IMR-90 (cell line): ENCODE measurements around the gene RTEL1. TPM values are rescaled to one million over a fixed set of nuclear protein-coding genes. Genes with fewer than 3 reads are reported as not detected.

Source experiments
- ATAC-seq: fragments of 200-7000 bp; cut with Tn5 transposase; 2 replicates; pipeline ENCODE4 v1.9.1; 2020; ENCODE audit warnings: low read depth, mild to moderate bottlenecking, moderate library complexity
- BruUV-seq: library from RNA; stranded (reverse); fragments of 400-500 nt; replicated peaks from 2 replicates; lab custom pipeline; 2021; lab: Mats Ljungman, UMichigan
- CTCF ChIA-PET: fragments of 300-600 bp; formaldehyde crosslinking; extraction: SDS; loops from one replicate; lab custom pipeline; 2021; ENCODE audit warnings: antibody characterized with exemption; lab: Yijun Ruan, JAX
- POLR2A ChIA-PET: fragments of 300-600 bp; sonication (Branson Sonifier 250); formaldehyde crosslinking; loops from one replicate; lab custom pipeline; 2022; ENCODE audit warnings: antibody characterized with exemption; ENCODE audit not compliant: unreplicated experiment; lab: Charles Lee
- DNase-seq: peaks from one replicate; pipeline ENCODE4 v3.0.0; 2013
- H2AFZ ChIP-seq: replicated peaks from 2 replicates; pipeline ENCODE3; 2013; ENCODE audit warnings: low read length, mild to moderate bottlenecking; ENCODE audit not compliant: poor library complexity
- H2AK5ac ChIP-seq: 2 replicates; pipeline ENCODE4 v1.6.1; 2013; ENCODE audit warnings: low read depth, low read length, inconsistent platforms
- H2AK9ac ChIP-seq: replicated peaks from 2 replicates; pipeline ENCODE3; 2013; ENCODE audit warnings: mild to moderate bottlenecking, low read depth, low read length, moderate library complexity; ENCODE audit not compliant: poor library complexity
- H2BK120ac ChIP-seq: 2 replicates; pipeline ENCODE4 v1.6.1; 2013; ENCODE audit warnings: low read depth, low read length, inconsistent platforms
- H2BK15ac ChIP-seq: 3 replicates; pipeline ENCODE4 v1.6.1; 2013; ENCODE audit warnings: low read depth, low read length, inconsistent platforms
- H2BK20ac ChIP-seq: 2 replicates; pipeline ENCODE4 v1.6.1; 2013; ENCODE audit warnings: low read depth, mild to moderate bottlenecking, inconsistent platforms, low read length, moderate library complexity
- H2BK5ac ChIP-seq: 2 replicates; pipeline ENCODE4 v1.6.1; 2013; ENCODE audit warnings: mild to moderate bottlenecking, low read depth, low read length, inconsistent platforms; ENCODE audit not compliant: poor library complexity, severe bottlenecking
- H3K14ac ChIP-seq: replicated peaks from 2 replicates; pipeline ENCODE4 v1.6.1; 2013; ENCODE audit warnings: low read depth, low read length, inconsistent platforms
- H3K18ac ChIP-seq: 2 replicates; pipeline ENCODE4 v1.6.1; 2013; ENCODE audit warnings: low read depth, low read length, control low read depth
- H3K23ac ChIP-seq: 2 replicates; pipeline ENCODE4 v1.6.1; 2013; ENCODE audit warnings: low read depth, low read length, inconsistent platforms
- H3K27ac ChIP-seq: 2 replicates; pipeline ENCODE4 v1.5.1; 2013; ENCODE audit warnings: mild to moderate bottlenecking, control low read depth, low read length; ENCODE audit not compliant: insufficient read depth
- H3K27me3 ChIP-seq: 2 replicates; pipeline ENCODE4 v1.6.1; 2013; ENCODE audit warnings: low read length; ENCODE audit not compliant: control insufficient read depth, insufficient read depth
- H3K36me3 ChIP-seq: 2 replicates; pipeline ENCODE4 v1.6.1; 2013; ENCODE audit warnings: low read length, mixed read lengths; ENCODE audit not compliant: control insufficient read depth, insufficient read depth
- H3K4ac ChIP-seq: 2 replicates; pipeline ENCODE4 v1.6.1; 2013; ENCODE audit warnings: low read depth, low read length, inconsistent platforms
- H3K4me1 ChIP-seq: 2 replicates; pipeline ENCODE4 v1.6.1; 2013; ENCODE audit warnings: low read length, mixed read lengths; ENCODE audit not compliant: control insufficient read depth, insufficient read depth
- H3K4me2 ChIP-seq: 2 replicates; pipeline ENCODE4 v1.6.1; 2013; ENCODE audit warnings: low read depth, mild to moderate bottlenecking, control low read depth, low read length, moderate library complexity
- H3K4me3 ChIP-seq: 2 replicates; pipeline ENCODE4 v1.5.1; 2013; ENCODE audit warnings: low read depth, mild to moderate bottlenecking, control low read depth, low read length, moderate library complexity; ENCODE audit not compliant: insufficient read depth
- H3K56ac ChIP-seq: 2 replicates; pipeline ENCODE4 v1.6.1; 2013; ENCODE audit warnings: low read length, inconsistent platforms; ENCODE audit not compliant: insufficient read depth; ENCODE audit errors: extremely low read depth
- H3K79me1 ChIP-seq, 2 experiments: 2 replicates each; pipeline ENCODE4 v1.6.1; 2013; ENCODE audit warnings: low read length in 2 of 2, inconsistent platforms in 1 of 2, low read depth in 1 of 2
- H3K9ac ChIP-seq: 2 replicates; pipeline ENCODE4 v1.6.1; 2013; ENCODE audit warnings: low read depth, low read length, control low read depth
- H3K9me1 ChIP-seq: 2 replicates; pipeline ENCODE4 v1.6.1; 2013; ENCODE audit warnings: low read length, inconsistent platforms; ENCODE audit not compliant: insufficient read depth
- H3K9me3 ChIP-seq: 2 replicates; pipeline ENCODE4 v1.6.1; 2013; ENCODE audit warnings: low read length; ENCODE audit not compliant: control insufficient read depth, insufficient read depth
- H4K20me1 ChIP-seq: 2 replicates; pipeline ENCODE4 v1.6.1; 2013; ENCODE audit warnings: low read length, inconsistent platforms; ENCODE audit not compliant: insufficient read depth
- H4K5ac ChIP-seq: 2 replicates; pipeline ENCODE4 v1.6.1; 2013; ENCODE audit warnings: mild to moderate bottlenecking, low read depth, low read length, control low read depth
- H4K8ac ChIP-seq, 2 experiments: 2 replicates each; pipeline ENCODE4 v1.6.1; 2013; ENCODE audit warnings: low read depth in 2 of 2, low read length in 2 of 2, control low read depth in 1 of 2, inconsistent platforms in 1 of 2
- H4K91ac ChIP-seq: 2 replicates; pipeline ENCODE4 v1.6.1; 2013; ENCODE audit warnings: low read depth, low read length, inconsistent platforms; ENCODE audit not compliant: insufficient read depth
- CEBPB ChIP-seq: IDR thresholded peaks from 2 replicates; pipeline ENCODE4 v1.6.1; 2012; ENCODE audit warnings: low read depth, low read length, improper control_type of control experiment
- CHD1 ChIP-seq: IDR thresholded peaks from 2 replicates; pipeline ENCODE4 v1.6.1; 2012; ENCODE audit warnings: low read depth, low read length, improper control_type of control experiment
- FOS ChIP-seq: fragments of 150-350 bp; IDR thresholded peaks from 2 replicates; pipeline ENCODE4 v1.6.1; 2016; ENCODE audit warnings: low read depth, low read length
- MAFK ChIP-seq: IDR thresholded peaks from 2 replicates; pipeline ENCODE4 v1.6.1; 2012; ENCODE audit warnings: low read depth, low read length, improper control_type of control experiment
- MAZ ChIP-seq: IDR thresholded peaks from 2 replicates; pipeline ENCODE4 v1.6.1; 2012; ENCODE audit warnings: low read depth, mild to moderate bottlenecking, low read length, improper control_type of control experiment, moderate library complexity, borderline replicate concordance
- MXI1 ChIP-seq: IDR thresholded peaks from 2 replicates; pipeline ENCODE4 v1.6.1; 2012; ENCODE audit warnings: low read depth, mild to moderate bottlenecking, low read length, moderate library complexity, borderline replicate concordance
- POLR2A ChIP-seq: IDR thresholded peaks from 2 replicates; pipeline ENCODE4 v1.6.1; 2012; ENCODE audit warnings: mild to moderate bottlenecking, low read depth, low read length
- RAD21 ChIP-seq: IDR thresholded peaks from 2 replicates; pipeline ENCODE4 v1.6.1; 2012; ENCODE audit warnings: low read length, improper control_type of control experiment
- RFX5 ChIP-seq: IDR thresholded peaks from 2 replicates; pipeline ENCODE4 v1.8.0; 2012; ENCODE audit warnings: low read depth, mild to moderate bottlenecking, low read length, moderate library complexity
- SMC3 ChIP-seq: fragments of 150-350 bp; IDR thresholded peaks from 2 replicates; pipeline ENCODE4 v1.6.1; 2016; ENCODE audit warnings: low read depth, mild to moderate bottlenecking, antibody characterized with exemption, low read length, moderate library complexity
- USF2 ChIP-seq: fragments of 150-350 bp; IDR thresholded peaks from 2 replicates; pipeline ENCODE4 v1.6.1; 2017; ENCODE audit warnings: mild to moderate bottlenecking, antibody characterized with exemption, low read length, low read depth
- WGBS, 2 experiments: methylation state at CpG; one replicate each; pipeline versions ENCODE4 v1.1.5 to v1.1.7; 2013; ENCODE audit warnings: missing lambda C conversion rate in 2 of 2; ENCODE audit not compliant: insufficient read length in 1 of 2; ENCODE audit errors: extremely low coverage in 2 of 2; 5-methylcytosine and 5-hydroxymethylcytosine counted together
- dilution Hi-C: fragments of 300-500 bp; cut with HindIII; formaldehyde crosslinking; loops from one replicate; pipeline ENCODE4 v1.14.3; 2018; ENCODE audit warnings: low sequenced_read_pairs; ENCODE audit not compliant: unreplicated experiment
- in situ Hi-C: fragments of 300-500 bp; cut with MboI; formaldehyde crosslinking; loops from 3 replicates; pipeline ENCODE4 v1.14.3; 2019; ENCODE audit warnings: low sequenced_read_pairs, inconsistent platforms, mixed read lengths
- intact Hi-C: fragments of 100-400 bp; cut with micrococcal nuclease; formaldehyde crosslinking; loops from 2 replicates; pipeline ENCODE4 v1.10.0; 2022
- polyA plus RNA-seq, 3 experiments: library from polyadenylated mRNA; depleted of rRNA; stranded (reverse); fragments of >200 nt; gene quantifications; 2 replicates each; pipeline ENCODE4 v1.2.3, GENCODE V29; 2012; ENCODE audit warnings: low replicate concordance in 1 of 3
- total RNA-seq: library from RNA; depleted of rRNA; stranded (reverse); fragments of >200 nt; gene quantifications from 2 replicates; pipeline ENCODE4 v1.2.3, GENCODE V29; 2012
- TF ChIP-seq, protein P1 (sequence below): fragments of 150-350 bp; IDR thresholded peaks from 2 replicates; pipeline ENCODE4 v1.6.1; 2016; ENCODE audit warnings: low read depth, mild to moderate bottlenecking, low read length, moderate library complexity, borderline replicate concordance

Gene RTEL1
- total and polyA plus RNA-seq, 2 of the 4 experiments (the other 2 are of a cell fraction), result 14.7 to 18.8 TPM

DNA sequence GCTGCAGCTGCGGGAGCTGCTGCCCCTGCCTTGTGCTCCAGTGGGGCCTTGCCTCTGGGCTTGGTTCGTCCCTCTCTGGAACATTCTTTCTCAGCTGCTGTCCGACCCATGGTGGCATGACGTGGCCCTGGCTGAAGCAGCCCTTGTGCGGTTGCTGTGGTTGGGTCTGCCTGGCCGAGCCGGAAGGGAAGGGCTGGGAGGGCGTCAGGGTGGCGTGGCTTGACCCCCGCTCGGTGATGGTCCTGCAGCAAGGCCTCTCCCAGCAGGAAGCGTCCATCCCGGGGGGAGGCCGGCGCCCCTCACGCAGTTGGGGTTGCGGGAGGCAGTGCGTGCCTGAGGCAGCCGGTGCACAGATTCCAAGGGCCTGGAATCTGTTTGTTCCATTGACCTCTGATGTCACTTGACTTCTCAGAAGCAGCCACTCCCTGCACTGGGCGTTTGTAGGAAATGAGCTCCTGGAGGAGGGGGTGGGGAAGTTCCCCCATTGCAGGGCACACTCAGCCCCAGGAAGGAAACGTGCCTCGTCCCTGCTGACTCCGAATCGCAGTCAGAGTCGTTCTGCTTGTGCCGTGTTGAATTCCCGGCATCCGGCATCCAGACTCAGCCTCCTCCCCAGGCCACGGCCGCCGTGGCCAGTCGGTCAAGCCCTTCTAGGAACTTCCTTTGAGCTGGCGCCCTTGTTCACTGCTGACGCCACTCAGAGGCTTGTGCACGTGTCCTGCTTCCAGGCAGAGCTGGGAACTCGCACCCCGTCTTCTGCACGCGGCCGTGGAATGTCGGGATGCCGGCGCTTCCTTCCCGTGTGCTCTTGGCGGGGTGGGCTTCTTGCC is 28.6 kb downstream of the RTEL1 start (continued):
- TF ChIP-seq RFX5, result no peak
- TF ChIP-seq MAZ, result no peak
- TF ChIP-seq POLR2A, result no peak

GRCh38 chr20:63687419-63688178 is 29.5 kb downstream of the RTEL1 start:
- in situ Hi-C loops (no loop called here), intact Hi-C loops (no loop called here), dilution Hi-C loops (no loop called here)
- no peak overlapping the region; the same call in 2 of the 3 replicates for H2BK15ac ChIP-seq
- H4K91ac ChIP-seq, result peak overlapping the region; percentile 92
- H3K18ac ChIP-seq, result peak overlapping the region; percentile 16; the same call in 1 of the 2 replicates
- H3K4me2 ChIP-seq, result no peak overlapping the region
- H3K27ac ChIP-seq, result peak overlapping the region; percentile 63
- ChIA-PET CTCF (no interaction called here), POLR2A (no interaction called here)
- H2AFZ ChIP-seq, result no peak overlapping the region
- no peak for ATAC-seq
- peak overlapping the region; percentile 94 for H4K5ac ChIP-seq
- 96% methylated on average over 10 of the region's 29 CpGs; no CpG with 5 or more reads in 1 of the 2 experiments for WGBS, 2 experiments
- peaks cover 23% of the 10 kb centered on the region for H3K4me1 ChIP-seq
- H4K8ac ChIP-seq, result peak overlapping the region; percentile 83 to 98
- peak overlapping the region; percentile 98 for H3K4ac ChIP-seq
- no TSS peak for BruUV-seq
- H3K9ac ChIP-seq, result no peak overlapping the region
- peaks cover 20% of the 10 kb centered on the region for H3K9me1 ChIP-seq
- H3K56ac ChIP-seq, result no peak overlapping the region
- peak overlapping the region; percentile 90 for H2AK9ac ChIP-seq
- no peaks in the 10 kb centered on the region for H3K27me3 ChIP-seq
- 0 out of 2 replicates have a peak, but pooled peaks cover 3% of the 10 kb centered on the region for H3K36me3 ChIP-seq
- DNase-seq, result no peak
- peak overlapping the region; percentile 95 for H2BK120ac ChIP-seq
- peak overlapping the region; percentile 73 for H3K14ac ChIP-seq
- H2BK20ac ChIP-seq, result 0 out of 2 replicates have a peak overlapping the region, but pooled peaks have one; percentile 82
- peak overlapping the region; percentile 69; the same call in 1 of the 2 replicates for H3K23ac ChIP-seq
- peaks cover 10 to 33% of the 10 kb centered on the region in 2 experiments; a peak in 3 of 4 replicates for H3K79me1 ChIP-seq
- peak overlapping the region; percentile 99 for H2AK5ac ChIP-seq
- no peaks in the 10 kb centered on the region for H4K20me1 ChIP-seq
- peak overlapping the region; percentile 96 for H2BK5ac ChIP-seq
- H3K9me3 ChIP-seq, result no peaks in the 10 kb centered on the region
- H3K4me3 ChIP-seq, result no peak overlapping the region
- no peak for TF ChIP-seq RFX5
- TF ChIP-seq CEBPB, result no peak
- no peak for TF ChIP-seq MAZ
- TF ChIP-seq MAFK, result no peak
- TF ChIP-seq SMC3, result no peak
- no peak for TF ChIP-seq CHD1
- TF ChIP-seq RAD21, result no peak
- TF ChIP-seq USF2, result no peak
- TF ChIP-seq MXI1, result no peak
- TF ChIP-seq, protein P1, sequence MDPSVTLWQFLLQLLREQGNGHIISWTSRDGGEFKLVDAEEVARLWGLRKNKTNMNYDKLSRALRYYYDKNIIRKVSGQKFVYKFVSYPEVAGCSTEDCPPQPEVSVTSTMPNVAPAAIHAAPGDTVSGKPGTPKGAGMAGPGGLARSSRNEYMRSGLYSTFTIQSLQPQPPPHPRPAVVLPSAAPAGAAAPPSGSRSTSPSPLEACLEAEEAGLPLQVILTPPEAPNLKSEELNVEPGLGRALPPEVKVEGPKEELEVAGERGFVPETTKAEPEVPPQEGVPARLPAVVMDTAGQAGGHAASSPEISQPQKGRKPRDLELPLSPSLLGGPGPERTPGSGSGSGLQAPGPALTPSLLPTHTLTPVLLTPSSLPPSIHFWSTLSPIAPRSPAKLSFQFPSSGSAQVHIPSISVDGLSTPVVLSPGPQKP, result no peak
- no peak for TF ChIP-seq FOS
